T-helper 1 cell (primary cell): Measurements from ENCODE around the gene SNCB.

Experiments used
- DNase-seq, 5 donors: peaks; one replicate each; pipeline ENCODE4 v3.0.0-alpha.2; 2012 to 2020

Gene SNCB

GRCh38 chr5:176660860-176661641, 30.7 kb upstream of the SNCB start:
- DNase-seq = peak; percentile 56 to 75 (median 68)

DNA sequence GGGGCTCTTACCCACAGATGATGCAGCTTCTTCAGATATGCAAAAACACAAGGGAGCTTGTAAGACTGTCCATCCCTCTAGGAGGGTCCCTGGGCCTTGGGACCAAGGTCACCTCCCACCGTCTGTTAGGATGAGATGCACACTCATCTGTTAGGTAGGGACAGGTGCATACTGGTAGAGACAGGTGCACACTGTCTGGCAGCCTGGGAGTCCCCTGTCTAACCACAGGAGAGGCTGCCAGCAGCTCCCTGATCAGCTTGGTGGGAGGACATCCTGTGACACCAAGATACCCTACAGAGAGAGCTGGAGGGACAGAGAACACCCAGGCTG, 30.2 kb upstream of the SNCB start:
- no peak for DNase-seq

DNA sequence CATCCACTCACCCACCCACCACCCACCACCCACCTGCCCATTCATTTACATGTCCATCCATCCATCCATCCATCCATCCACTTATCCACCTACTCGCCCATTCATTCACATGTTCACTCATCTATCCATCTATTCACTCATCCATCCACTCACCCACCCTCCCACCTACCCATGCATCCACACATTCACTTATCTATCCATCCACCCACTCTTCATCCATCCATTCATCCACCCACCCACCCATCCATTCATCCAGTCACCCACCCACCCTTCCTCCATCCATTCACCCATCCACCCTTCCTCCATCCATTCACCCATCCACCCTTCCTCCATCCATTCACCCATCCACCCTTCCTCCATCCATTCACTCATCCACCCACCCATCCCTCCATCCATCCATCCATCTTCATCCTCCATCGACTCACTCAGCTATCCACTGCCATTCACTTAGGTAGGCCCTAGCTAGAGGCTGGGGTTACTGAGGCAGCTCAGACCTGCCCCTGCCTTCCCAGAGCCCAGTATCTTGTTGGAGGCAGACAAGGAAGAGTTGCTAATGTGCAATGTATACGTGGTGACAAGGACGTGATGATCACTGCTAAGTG, 29.6 kb upstream of the SNCB start:
- DNase-seq = no peak

GRCh38 chr5:176659512-176659839, 29.1 kb upstream of the SNCB start:
- DNase-seq = no peak

DNA sequence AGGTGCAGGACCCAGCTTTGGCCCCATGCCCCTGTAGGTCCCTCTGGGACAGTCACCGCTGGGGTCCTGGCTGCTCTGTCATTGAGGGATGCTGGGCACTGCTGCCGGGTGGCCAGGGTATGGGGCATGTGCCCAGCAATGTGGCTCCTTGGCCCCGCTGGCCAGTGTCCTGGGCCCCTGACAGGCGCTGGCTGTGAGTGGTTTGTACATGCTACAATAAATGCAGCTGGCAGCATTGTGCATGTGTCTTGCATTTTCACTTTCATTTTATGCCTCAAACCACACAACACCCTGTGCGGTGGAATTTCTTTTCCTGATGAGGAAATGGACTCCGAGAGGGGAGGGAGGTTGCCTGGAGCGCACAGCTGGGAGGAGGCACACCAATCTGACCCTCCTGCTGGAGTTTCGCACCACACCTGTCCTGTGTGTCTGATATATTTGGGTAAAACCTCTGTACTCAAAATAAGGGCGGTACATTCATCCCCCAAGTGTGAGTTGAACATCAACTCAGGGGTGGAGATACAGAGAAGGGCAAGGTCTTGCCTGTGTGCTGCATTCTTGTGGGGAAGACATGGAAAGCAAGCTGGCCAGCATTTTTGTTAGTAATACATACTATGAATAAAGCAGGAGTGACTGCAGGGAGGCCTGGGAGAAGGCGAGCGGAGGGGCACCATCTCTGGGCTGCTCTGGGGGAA, 28.6 kb upstream of the SNCB start:
- peak in 1 of 5 donors; percentile 37 for DNase-seq

GRCh38 chr5:176658007-176658599, 27.8 kb upstream of the SNCB start:
- peak in 4 of 5 donors; percentile 49 to 59 (median 50) for DNase-seq

- no peak for DNase-seq
These were observed 26.2 kb upstream of the SNCB start for GRCh38 chr5:176656467-176656990.

GRCh38 chr5:176654856-176655255, 24.5 kb upstream of the SNCB start:
- no peak for DNase-seq

DNA sequence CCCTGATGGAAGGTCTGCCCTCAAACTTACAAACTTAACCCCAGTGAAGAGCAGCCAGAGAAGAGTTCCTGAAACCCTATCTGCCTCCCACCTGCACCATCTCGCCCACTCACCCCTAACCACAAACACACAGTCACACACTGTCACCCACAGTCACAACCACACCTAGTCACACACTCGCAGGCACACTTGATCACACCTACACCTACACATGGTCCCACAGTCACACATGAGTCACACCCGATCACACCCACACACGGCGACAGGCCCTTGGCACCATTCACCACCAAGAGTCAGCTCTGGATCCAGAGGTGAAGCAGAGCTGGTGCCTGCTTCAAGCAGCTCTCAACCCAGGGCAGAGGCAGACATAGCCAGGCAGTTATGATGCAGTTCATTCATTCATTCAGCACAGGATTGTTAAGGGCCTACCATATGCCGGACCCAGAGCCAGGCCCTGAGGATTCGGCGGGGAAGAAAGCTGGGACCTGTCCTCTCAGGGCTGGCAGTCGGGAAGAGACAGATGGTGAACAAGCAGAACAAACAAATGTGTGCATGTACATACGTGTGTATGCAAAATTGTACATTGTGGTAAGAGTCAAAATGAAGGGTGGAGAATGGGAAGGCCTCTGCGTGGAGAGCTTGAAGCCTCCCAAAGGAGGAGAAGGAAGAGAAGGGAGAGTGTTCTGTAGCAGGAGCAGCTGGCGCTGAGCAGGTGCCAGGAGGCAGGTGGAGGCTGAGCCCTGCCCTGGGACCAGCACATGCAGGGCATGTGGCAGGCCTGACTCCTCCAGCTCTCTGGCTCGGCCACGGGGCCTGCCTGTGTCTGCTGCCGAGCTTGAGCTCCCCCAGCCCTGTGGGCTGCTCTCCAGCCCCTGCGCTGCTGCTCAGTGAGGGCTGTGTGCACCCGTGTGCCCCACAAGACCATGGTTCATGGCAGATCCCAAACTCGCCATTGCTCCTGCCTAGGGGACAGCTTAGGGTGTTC, 23.4 kb upstream of the SNCB start:
- DNase-seq = peak in 1 of 5 donors; percentile 43

GRCh38 chr5:176652136-176652535, 21.8 kb upstream of the SNCB start:
- DNase-seq = no peak

DNA sequence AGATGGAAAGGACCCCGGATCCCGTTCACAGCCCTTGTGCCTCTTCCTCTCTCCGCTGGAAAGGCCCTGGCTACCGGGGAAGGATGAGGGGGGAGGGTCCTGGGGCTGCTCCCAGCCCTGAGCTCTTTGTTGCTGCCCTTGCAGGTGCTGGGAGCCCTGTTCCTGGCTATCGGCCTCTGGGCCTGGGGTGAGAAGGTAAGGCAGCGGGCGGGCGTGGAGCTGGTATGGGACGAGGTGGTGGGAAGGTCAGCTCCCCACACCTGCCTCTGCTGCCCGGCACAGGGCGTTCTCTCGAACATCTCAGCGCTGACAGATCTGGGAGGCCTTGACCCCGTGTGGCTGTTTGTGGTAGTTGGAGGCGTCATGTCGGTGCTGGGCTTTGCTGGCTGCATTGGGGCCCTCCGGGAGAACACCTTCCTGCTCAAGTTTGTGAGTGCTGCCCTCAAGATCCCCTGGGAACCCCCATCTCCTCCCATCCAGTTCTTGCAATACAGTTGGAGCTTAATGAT, 21.2 kb upstream of the SNCB start:
- DNase-seq = no peak

DNA sequence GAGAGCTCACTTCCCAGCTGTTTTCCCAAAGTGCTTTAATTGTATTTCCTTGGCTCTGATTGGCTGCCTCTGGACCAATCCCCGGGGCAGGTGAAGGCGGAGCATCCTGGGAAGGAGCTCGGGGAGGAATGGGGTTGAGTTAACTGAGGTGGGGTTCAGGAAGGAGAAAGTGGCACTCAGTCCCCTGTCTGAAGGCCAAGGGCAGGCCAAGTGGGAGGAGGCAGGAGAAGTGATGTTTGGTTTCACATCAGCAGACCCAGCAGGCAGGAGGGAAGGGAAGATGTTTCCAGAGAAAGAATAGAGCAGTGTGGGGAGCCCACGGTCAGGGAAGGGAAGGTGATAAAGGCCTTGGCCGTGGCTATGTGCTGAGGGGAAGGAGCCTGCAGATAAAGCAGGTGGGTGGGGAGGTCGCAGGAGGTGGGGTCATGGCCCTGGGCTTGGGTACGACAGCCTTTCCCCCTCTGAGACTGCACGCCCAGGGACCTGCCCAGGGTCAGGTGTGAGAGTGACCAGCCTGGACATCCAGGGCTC, 20.1 kb upstream of the SNCB start:
- DNase-seq = no peak

- DNase-seq = peak in 1 of 5 donors; percentile 23
These were observed 18.3 kb upstream of the SNCB start for GRCh38 chr5:176648474-176649194.

DNA sequence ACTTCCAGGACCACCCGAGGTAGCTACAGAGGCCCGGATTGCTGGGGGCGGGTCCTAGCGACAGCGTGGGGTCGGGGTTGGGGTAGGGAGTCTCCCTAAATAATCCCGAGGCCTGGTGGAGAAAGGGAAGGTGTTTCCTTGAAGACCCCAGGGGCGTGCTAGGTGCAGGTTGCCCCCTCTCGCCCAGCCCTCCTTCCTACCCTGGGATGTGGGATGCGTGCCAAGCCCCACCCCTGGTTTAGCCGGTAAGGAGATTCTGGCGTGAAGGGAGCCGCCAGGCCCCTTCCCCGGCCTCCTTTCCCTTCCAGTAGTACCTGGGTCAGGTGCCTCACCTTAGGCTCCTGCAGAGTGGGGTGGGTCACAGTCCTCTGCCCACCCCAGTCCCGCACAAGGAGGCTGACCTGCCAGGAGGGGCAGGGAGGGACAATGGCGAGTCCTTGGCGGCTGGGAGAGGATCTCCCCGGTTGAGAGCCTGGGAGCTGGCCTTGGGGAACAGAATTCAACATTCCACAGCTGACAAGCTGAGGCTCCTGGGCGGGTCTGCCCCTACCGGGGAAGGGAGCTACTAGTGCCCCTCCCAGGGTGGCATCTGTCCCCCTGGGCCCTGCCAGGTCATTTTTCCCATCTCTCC, 17.6 kb upstream of the SNCB start:
- DNase-seq = no peak

GRCh38 chr5:176647030-176647842, 16.9 kb upstream of the SNCB start, which contains the start of gene TSPAN17:
Gene TSPAN17 (plus strand): TSS chr5:176647484. CDS start chr5:176647616, 132 bp downstream.
- DNase-seq = peak; percentile 95 to 99 (median 98)

DNA sequence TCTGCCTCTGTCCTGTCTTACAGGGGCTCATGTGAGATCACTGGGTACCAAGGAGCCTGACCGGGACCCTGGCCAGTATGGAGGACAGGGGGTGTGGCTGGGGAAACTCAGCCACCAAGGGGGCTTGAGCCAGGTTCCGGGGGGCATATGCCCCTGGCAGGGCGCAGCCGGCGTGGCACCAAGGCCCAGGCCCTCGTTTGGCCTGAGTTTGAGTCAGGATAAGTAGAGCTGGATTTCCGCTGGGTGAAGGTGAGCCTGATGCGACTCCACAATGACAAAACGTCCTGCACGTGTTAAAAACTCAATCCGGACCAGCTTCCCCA, 16.3 kb upstream of the SNCB start:
- no peak for DNase-seq

GRCh38 chr5:176646049-176646706, 15.8 kb upstream of the SNCB start:
- DNase-seq = no peak

DNA sequence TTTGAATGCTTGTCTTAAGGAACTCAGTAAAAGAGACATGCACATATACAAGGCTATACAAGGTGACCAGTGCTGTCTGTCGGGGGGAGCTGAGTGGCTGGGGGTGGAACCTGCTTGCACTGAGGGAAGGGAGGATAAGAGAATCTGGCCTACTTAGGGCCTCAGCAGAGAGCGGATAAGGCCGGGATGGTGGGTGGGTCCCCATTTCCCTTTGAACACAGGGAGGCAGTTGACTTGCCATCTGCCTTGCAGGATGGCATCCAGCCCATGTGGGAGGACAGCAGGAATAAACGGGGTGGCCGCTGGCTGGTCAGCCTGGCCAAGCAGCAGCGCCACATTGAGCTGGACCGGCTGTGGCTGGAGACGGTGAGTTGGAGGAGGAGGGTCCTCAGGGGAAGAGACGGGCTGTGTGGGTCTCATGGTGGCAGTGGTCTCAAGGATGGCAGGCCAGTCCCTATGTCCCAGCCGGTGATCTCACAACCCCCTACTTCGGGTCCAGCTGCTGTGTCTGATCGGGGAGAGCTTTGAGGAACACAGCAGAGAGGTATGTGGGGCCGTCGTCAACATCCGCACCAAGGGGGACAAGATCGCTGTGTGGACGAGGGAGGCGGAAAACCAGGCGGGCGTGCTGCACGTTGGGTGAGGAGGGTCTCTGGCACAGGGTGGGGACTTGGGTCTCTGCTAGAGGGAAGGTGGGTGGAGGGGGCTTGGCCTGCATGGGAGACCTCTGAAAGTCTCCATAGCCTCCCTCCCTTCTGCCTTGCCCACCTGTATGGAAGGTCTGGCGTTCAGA, 14.7 kb upstream of the SNCB start:
- no peak for DNase-seq
